Glutamatergic neuron (in vitro differentiated cells): ENCODE results near the gene CALM3. TPM values are rescaled to one million over a fixed set of nuclear protein-coding genes. Genes with fewer than 3 reads are reported as not detected.
A peak's percentile ranks its signal among the peaks of the same experiment; 100 is the strongest.

Experiments used
- DNase-seq: peaks from one replicate; pipeline ENCODE4 v3.0.0; 2022
- H3K27ac Mint-ChIP-seq: one replicate; pipeline ENCODE4 v1.8.0; 2020; ENCODE audit warnings: mild to moderate bottlenecking, mixed read lengths, inconsistent platforms; ENCODE audit not compliant: unreplicated experiment
- H3K27me3 Mint-ChIP-seq: one replicate; pipeline ENCODE4 v1.8.0; 2020; ENCODE audit warnings: mild to moderate bottlenecking, moderate library complexity, mixed read lengths, inconsistent platforms; ENCODE audit not compliant: unreplicated experiment
- H3K36me3 Mint-ChIP-seq: one replicate; pipeline ENCODE4 v1.8.0; 2020; ENCODE audit warnings: mild to moderate bottlenecking, mixed read lengths, inconsistent platforms; ENCODE audit not compliant: unreplicated experiment
- H3K4me1 Mint-ChIP-seq: one replicate; pipeline ENCODE4 v1.8.0; 2020; ENCODE audit warnings: mild to moderate bottlenecking, low read depth, mixed read lengths, inconsistent platforms; ENCODE audit not compliant: unreplicated experiment
- H3K4me3 Mint-ChIP-seq: one replicate; pipeline ENCODE4 v1.8.0; 2020; ENCODE audit warnings: mild to moderate bottlenecking, mixed read lengths, inconsistent platforms; ENCODE audit not compliant: unreplicated experiment
- H3K9me3 Mint-ChIP-seq: one replicate; pipeline ENCODE4 v1.8.0; 2020; ENCODE audit warnings: mild to moderate bottlenecking, moderate library complexity, mixed read lengths, inconsistent platforms; ENCODE audit not compliant: unreplicated experiment
- CTCF ChIP-seq: fragments of 200-600 bp; sonication (generic); IDR thresholded peaks from one replicate; pipeline ENCODE4 v1.5.0; 2021; ENCODE audit not compliant: partially characterized antibody, unreplicated experiment
- total RNA-seq: library from RNA; stranded (reverse); fragmentation: NEBNext Ultra II Directional; extraction: Animal tissue kit (Norgen Biotek cat#: 25700); gene quantifications from one replicate; pipeline ENCODE4 v1.2.1, GENCODE V29; 2021; ENCODE audit not compliant: unreplicated experiment

Gene CALM3
- total RNA-seq, 1 donor from 2014 or later, result 845 TPM

- DNase-seq, result no peak
- H3K36me3 Mint-ChIP-seq, result no peaks in the 10 kb centered on the region
- TF ChIP-seq CTCF, result no peak
Observed at GRCh38 chr19:46574533-46574932, 26.6 kb upstream of the CALM3 start.

GRCh38 chr19:46578450-46578849 is 22.7 kb upstream of the CALM3 start:
- H3K27ac Mint-ChIP-seq, result no peak overlapping the region
- no peak for DNase-seq

More at GRCh38 chr19:46574533-46574932, 26.6 kb upstream of the CALM3 start:
- H3K4me1 Mint-ChIP-seq, result peaks cover 7% of the 10 kb centered on the region
- H3K9me3 Mint-ChIP-seq, result peaks cover 1% of the 10 kb centered on the region
- H3K4me3 Mint-ChIP-seq, result no peak overlapping the region
- H3K27me3 Mint-ChIP-seq, result peaks cover 2% of the 10 kb centered on the region
- no peak overlapping the region for H3K27ac Mint-ChIP-seq

GRCh38 chr19:46579361-46579879 is 21.7 kb upstream of the CALM3 start:
- Mint-ChIP-seq H3K4me3 (no peak overlapping the region), H3K36me3 (no peaks in the 10 kb centered on the region), H3K27me3 (peaks cover 3% of the 10 kb centered on the region), H3K27ac (no peak overlapping the region), H3K4me1 (peaks cover 4% of the 10 kb centered on the region), H3K9me3 (peaks cover 4% of the 10 kb centered on the region)
- peak; percentile 83 for TF ChIP-seq CTCF
- peak; percentile 82 for DNase-seq

More at GRCh38 chr19:46578450-46578849, 22.7 kb upstream of the CALM3 start:
- Mint-ChIP-seq H3K4me1 (peaks cover 7% of the 10 kb centered on the region), H3K36me3 (no peaks in the 10 kb centered on the region), H3K27me3 (peaks cover 2% of the 10 kb centered on the region), H3K9me3 (peaks cover 1% of the 10 kb centered on the region), H3K4me3 (no peak overlapping the region)
- no peak for TF ChIP-seq CTCF

- peaks cover 2% of the 10 kb centered on the region for H3K4me1 Mint-ChIP-seq
- peaks cover 4% of the 10 kb centered on the region for H3K9me3 Mint-ChIP-seq
- no peak for TF ChIP-seq CTCF
- DNase-seq, result no peak
- no peaks in the 10 kb centered on the region for H3K36me3 Mint-ChIP-seq
- H3K27me3 Mint-ChIP-seq, result peaks cover 3% of the 10 kb centered on the region
- no peak overlapping the region for H3K27ac Mint-ChIP-seq
- no peak overlapping the region for H3K4me3 Mint-ChIP-seq
Observed at GRCh38 chr19:46580247-46580646, 20.9 kb upstream of the CALM3 start.

- Mint-ChIP-seq H3K4me1 (no peaks in the 10 kb centered on the region), H3K36me3 (no peaks in the 10 kb centered on the region), H3K27ac (no peak overlapping the region), H3K27me3 (peaks cover 2% of the 10 kb centered on the region), H3K9me3 (peaks cover 4% of the 10 kb centered on the region), H3K4me3 (no peak overlapping the region)
- TF ChIP-seq CTCF, result no peak
- no peak for DNase-seq
Observed at GRCh38 chr19:46585539-46585938, 15.6 kb upstream of the CALM3 start.
